Parathyroid adenoma (tissue), 2 donors: ENCODE results near the gene CHURC1.
A peak's percentile ranks its signal among the peaks of the same experiment; 100 is the strongest.

Source experiments
- H2AFZ ChIP-seq: fragments of 300-600 bp; sonication (generic); one replicate; pipeline ENCODE4 v1.7.0; 2017; ENCODE audit warnings: antibody characterized with exemption, mild to moderate bottlenecking
- H3K27ac ChIP-seq: fragments of 300-600 bp; sonication (generic); one replicate; pipeline ENCODE4 v1.7.0; 2017
- H3K27me3 ChIP-seq: fragments of 300-600 bp; sonication (generic); one replicate; pipeline ENCODE4 v1.7.0; 2017; ENCODE audit warnings: low read length; ENCODE audit not compliant: control insufficient read depth, insufficient read depth
- H3K36me3 ChIP-seq: fragments of 300-600 bp; sonication (generic); one replicate; pipeline ENCODE4 v1.7.0; 2017; ENCODE audit warnings: low read length; ENCODE audit not compliant: control insufficient read depth, insufficient read depth
- H3K4me1 ChIP-seq: fragments of 300-600 bp; sonication (generic); one replicate; pipeline ENCODE4 v1.7.0; 2017; ENCODE audit warnings: control low read depth
- H3K4me2 ChIP-seq: fragments of 300-600 bp; sonication (generic); one replicate; pipeline ENCODE4 v1.7.0; 2017; ENCODE audit warnings: low read length
- H3K4me3 ChIP-seq: fragments of 300-600 bp; sonication (generic); one replicate; pipeline ENCODE4 v1.7.0; 2017; ENCODE audit warnings: low read depth, low read length
- H3K79me2 ChIP-seq: fragments of 300-600 bp; sonication (generic); one replicate; pipeline ENCODE4 v1.7.0; 2017; ENCODE audit warnings: control low read depth
- H3K9ac ChIP-seq: fragments of 300-600 bp; sonication (generic); one replicate; pipeline ENCODE4 v1.7.0; 2017; ENCODE audit warnings: mild to moderate bottlenecking
- H3K9me3 ChIP-seq: fragments of 300-600 bp; sonication (generic); one replicate; pipeline ENCODE4 v1.7.0; 2017; ENCODE audit warnings: low read length; ENCODE audit not compliant: control insufficient read depth
- TF ChIP-seq, protein P1 (sequence below): fragments of 300-600 bp; sonication (generic); IDR thresholded peaks from one replicate; pipeline ENCODE4 v1.7.0; 2017; ENCODE audit warnings: antibody characterized with exemption, mild to moderate bottlenecking
- donor health status: primary hyperparathyroidism.

Gene CHURC1

DNA sequence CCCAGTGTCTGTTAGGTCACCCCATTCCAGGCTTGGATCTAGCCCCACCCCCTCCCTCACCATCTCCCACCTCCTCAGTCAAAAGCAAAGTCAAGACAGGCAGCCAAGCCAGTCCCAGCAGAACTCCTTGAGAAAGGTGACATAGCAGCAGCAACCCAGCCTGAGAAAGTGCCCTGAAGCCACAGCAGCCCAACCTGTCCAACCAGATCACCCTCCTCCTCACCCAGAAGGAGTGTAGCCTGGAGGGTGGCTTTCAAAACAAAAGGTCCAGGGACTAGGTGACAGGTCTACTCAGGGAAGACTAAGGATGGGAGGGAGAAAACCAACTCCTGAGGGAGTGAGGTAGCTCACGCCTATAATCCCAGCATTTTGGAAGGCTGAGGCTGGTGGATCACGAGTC is 52.7 kb downstream of the CHURC1 start:
- H3K36me3 ChIP-seq, result no peaks in the 10 kb centered on the region
- H3K9me3 ChIP-seq, result no peaks in the 10 kb centered on the region
- H3K9ac ChIP-seq, result no peak overlapping the region
- H3K27me3 ChIP-seq, result no peaks in the 10 kb centered on the region
- peaks cover 27% of the 10 kb centered on the region for H3K79me2 ChIP-seq
- H3K27ac ChIP-seq, result peak overlapping the region; percentile 97
- H3K4me1 ChIP-seq, result peaks cover 67% of the 10 kb centered on the region
- TF ChIP-seq, protein P1, sequence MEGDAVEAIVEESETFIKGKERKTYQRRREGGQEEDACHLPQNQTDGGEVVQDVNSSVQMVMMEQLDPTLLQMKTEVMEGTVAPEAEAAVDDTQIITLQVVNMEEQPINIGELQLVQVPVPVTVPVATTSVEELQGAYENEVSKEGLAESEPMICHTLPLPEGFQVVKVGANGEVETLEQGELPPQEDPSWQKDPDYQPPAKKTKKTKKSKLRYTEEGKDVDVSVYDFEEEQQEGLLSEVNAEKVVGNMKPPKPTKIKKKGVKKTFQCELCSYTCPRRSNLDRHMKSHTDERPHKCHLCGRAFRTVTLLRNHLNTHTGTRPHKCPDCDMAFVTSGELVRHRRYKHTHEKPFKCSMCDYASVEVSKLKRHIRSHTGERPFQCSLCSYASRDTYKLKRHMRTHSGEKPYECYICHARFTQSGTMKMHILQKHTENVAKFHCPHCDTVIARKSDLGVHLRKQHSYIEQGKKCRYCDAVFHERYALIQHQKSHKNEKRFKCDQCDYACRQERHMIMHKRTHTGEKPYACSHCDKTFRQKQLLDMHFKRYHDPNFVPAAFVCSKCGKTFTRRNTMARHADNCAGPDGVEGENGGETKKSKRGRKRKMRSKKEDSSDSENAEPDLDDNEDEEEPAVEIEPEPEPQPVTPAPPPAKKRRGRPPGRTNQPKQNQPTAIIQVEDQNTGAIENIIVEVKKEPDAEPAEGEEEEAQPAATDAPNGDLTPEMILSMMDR, result no peak
- H2AFZ ChIP-seq, result peak overlapping the region; percentile 43
- peak overlapping the region; percentile 52 for H3K4me2 ChIP-seq
- no peak overlapping the region for H3K4me3 ChIP-seq

DNA sequence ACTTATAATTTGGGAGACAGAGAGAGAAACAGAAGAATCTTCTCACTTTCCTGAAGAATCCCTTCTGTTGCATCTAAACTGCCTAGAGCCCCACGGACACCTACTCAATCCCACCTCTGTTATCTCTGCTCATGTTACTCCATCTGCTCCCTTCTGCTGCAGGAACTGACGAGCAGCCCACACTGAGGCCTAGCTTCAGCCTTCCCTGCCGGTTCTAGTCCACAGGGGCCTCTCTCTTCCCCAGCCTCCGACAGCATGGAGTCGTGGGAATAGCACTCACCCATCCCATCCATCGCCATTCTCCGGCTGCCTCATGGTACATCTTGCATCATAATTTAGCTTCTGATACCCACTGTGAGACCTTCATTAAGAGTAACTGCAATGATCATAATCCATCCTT is 53.9 kb downstream of the CHURC1 start:
- no peak overlapping the region for H3K4me3 ChIP-seq
- H3K27ac ChIP-seq, result peak overlapping the region; percentile 97
- H3K27me3 ChIP-seq, result no peaks in the 10 kb centered on the region
- peaks cover 57% of the 10 kb centered on the region for H3K4me1 ChIP-seq
- H3K79me2 ChIP-seq, result peaks cover 22% of the 10 kb centered on the region
- no peak overlapping the region for H3K9ac ChIP-seq
- H3K9me3 ChIP-seq, result no peaks in the 10 kb centered on the region
- H3K36me3 ChIP-seq, result no peaks in the 10 kb centered on the region
- H2AFZ ChIP-seq, result no peak overlapping the region
- H3K4me2 ChIP-seq, result no peak overlapping the region
- TF ChIP-seq, protein P1, result no peak

DNA sequence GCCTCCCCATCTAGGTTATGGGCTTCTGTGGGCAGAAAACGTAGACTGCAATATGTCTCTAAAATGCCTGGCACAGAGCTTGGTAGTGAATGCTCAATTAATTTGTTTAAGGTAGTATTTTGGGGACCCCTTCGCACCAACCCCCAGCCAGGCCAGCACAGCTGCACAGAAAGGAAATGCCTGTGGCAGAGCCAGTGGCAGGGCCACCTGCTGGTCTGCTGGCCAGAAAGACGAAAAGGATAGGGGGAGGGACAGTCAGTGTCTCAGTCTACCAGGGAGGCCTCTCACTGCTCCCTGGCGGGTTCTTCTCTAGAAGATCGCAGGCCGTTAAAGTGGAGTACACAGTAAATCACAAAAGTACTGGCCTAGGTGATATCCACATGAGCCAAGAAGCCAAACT is 54.4 kb downstream of the CHURC1 start:
- H3K9me3 ChIP-seq, result no peaks in the 10 kb centered on the region
- H3K4me3 ChIP-seq, result no peak overlapping the region
- no peaks in the 10 kb centered on the region for H3K36me3 ChIP-seq
- H2AFZ ChIP-seq, result no peak overlapping the region
- H3K4me2 ChIP-seq, result no peak overlapping the region
- H3K27me3 ChIP-seq, result no peaks in the 10 kb centered on the region
- peaks cover 52% of the 10 kb centered on the region for H3K4me1 ChIP-seq
- H3K9ac ChIP-seq, result no peak overlapping the region
- H3K27ac ChIP-seq, result peak overlapping the region; percentile 97
- peaks cover 17% of the 10 kb centered on the region for H3K79me2 ChIP-seq
- TF ChIP-seq, protein P1, result peak; percentile 8

DNA sequence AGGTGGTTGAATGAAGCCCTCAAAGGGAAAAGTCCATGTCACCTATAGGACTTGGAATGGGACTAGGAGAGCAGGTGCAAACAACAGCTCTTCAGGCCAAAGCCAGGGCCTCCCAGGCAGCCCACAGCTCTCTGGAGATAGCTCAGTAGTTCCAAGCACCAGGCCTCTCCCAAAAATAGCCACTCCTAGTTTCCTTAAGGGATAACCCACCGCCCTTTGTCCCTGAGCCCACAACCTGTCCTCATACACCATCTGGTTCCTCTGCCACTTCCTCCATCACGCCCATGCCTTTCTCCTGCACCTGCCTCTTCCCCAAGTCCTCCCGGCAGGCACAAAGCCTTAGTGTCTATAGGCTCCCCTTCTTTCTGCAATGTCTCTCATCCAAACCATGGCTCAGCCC is 55.8 kb downstream of the CHURC1 start:
- Histone ChIP-seq H3K9me3 (no peaks in the 10 kb centered on the region), H2AFZ (no peak overlapping the region), H3K4me3 (peak overlapping the region; percentile 84), H3K27ac (peak overlapping the region; percentile 97), H3K4me2 (peak overlapping the region; percentile 93), H3K4me1 (peaks cover 44% of the 10 kb centered on the region), H3K36me3 (no peaks in the 10 kb centered on the region), H3K9ac (no peak overlapping the region), H3K79me2 (peaks cover 9% of the 10 kb centered on the region), H3K27me3 (no peaks in the 10 kb centered on the region)
- TF ChIP-seq, protein P1, result no peak

DNA sequence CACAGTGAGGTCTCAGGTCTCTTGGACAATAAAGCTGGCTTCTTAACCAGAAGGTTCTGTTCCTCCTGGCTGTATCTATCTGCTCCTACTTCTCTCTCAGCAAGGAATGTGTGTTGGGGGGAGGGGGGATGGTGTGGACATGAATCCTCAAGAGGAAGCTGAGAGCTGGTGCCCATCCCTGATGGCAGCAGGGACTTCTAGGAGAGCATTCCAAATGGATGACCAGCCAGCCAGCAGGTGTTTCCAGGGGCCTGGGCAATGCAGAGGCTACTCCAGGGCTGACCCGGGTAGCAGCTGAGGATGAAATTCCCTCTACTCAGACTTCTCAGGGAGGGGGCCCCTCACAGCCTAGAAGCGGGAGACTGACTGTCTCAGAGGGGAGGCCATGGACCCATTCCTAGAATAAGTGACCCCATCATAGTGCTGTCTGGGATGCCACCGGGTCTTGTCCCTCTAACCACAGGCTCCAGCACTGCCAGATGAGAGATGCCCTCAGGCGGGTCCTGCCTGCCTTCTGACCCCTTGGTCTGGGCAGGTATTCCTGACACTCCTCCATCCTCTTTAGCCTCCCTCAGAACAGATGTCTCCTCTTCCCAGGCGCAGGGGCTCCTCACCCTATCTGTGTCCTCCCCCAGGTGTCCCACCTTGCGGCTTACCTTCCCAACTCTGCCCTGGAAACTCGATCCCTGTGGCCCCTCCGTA is 56.7 kb downstream of the CHURC1 start:
- Histone ChIP-seq H3K79me2 (peaks cover 9% of the 10 kb centered on the region), H3K27ac (peak overlapping the region; percentile 97), H3K9ac (peak overlapping the region; percentile 71), H3K36me3 (no peaks in the 10 kb centered on the region), H3K4me1 (peaks cover 35% of the 10 kb centered on the region), H3K27me3 (no peaks in the 10 kb centered on the region), H3K4me3 (peak overlapping the region; percentile 84), H3K4me2 (peak overlapping the region; percentile 93), H2AFZ (peak overlapping the region; percentile 72), H3K9me3 (no peaks in the 10 kb centered on the region)
- TF ChIP-seq, protein P1, result no peak
